Body of pancreas (tissue), 4 donors: ENCODE measurements around the gene HORMAD2. TPM values are rescaled to one million over a fixed set of nuclear protein-coding genes. Genes with fewer than 3 reads are reported as not detected.

Source experiments
- ATAC-seq: fragments of 150-250 bp; one replicate; pipeline ENCODE4 v1.9.1; 2016
- DNase-seq, 4 donors: peaks; one replicate each; pipeline ENCODE4 v3.0.0-alpha.2; 2019
- H3K27ac ChIP-seq, 4 donors: fragments of 200-600 bp; sonication (generic); 1 replicate in 3 of 4; 2 replicates in 1 of 4; pipeline versions ENCODE4 v1.5.1 to v1.6.1; 2016 to 2019; ENCODE audit warnings: mild to moderate bottlenecking in 1 of 4, mixed read lengths in 1 of 4, moderate library complexity in 1 of 4
- H3K27me3 ChIP-seq, 2 donors: fragments of 200-600 bp; sonication (generic); one replicate each; pipeline ENCODE4 v1.6.0; 2016; ENCODE audit warnings: mild to moderate bottlenecking in 1 of 2
- H3K36me3 ChIP-seq, 2 donors: fragments of 200-600 bp; sonication (generic); replicated peaks in 1 of 2; 2 replicates each; pipeline ENCODE4 v1.5.1; 2016; ENCODE audit warnings: low read depth in 2 of 2; ENCODE audit not compliant: insufficient read depth in 1 of 2
- H3K4me1 ChIP-seq: fragments of 200-600 bp; sonication (generic); one replicate; pipeline ENCODE4 v1.6.0; 2016
- H3K4me3 ChIP-seq, 2 donors: fragments of 200-600 bp; sonication (generic); 1 replicate in 1 of 2; 2 replicates in 1 of 2; pipeline ENCODE4 v1.5.1; 2016 to 2019
- H3K9me3 ChIP-seq, 3 donors: fragments of 200-600 bp; sonication (generic); 1 replicate in 2 of 3; 2 replicates in 1 of 3; pipeline ENCODE4 v1.5.1; 2016
- POLR2A ChIP-seq, 3 donors: fragments of 450-650 bp; IDR thresholded peaks; one replicate each; pipeline ENCODE4 v1.6.1; 2016; ENCODE audit warnings: antibody characterized with exemption in 3 of 3, mild to moderate bottlenecking in 2 of 3
- WGBS, 2 donors: methylation state at CpG; one replicate each; pipeline ENCODE4 v1.1.5; 2017; 5-methylcytosine and 5-hydroxymethylcytosine counted together
- intact Hi-C: fragments of 100-400 bp; cut with DNase I; formaldehyde crosslinking; loops from one replicate; pipeline ENCODE4 v1.15.1; 2023
- total RNA-seq, 2 donors: library from RNA; depleted of rRNA; stranded (reverse); fragments of >200 nt; gene quantifications; one replicate each; pipeline ENCODE4 v1.1.0, GENCODE V29; 2016
- TF ChIP-seq, protein P1 (sequence below), 7 experiments: fragments of 450-650 bp in 4 of 7; fragments of 200-600 bp in 3 of 7; sonication (generic) in 3 of 7; IDR thresholded peaks; one replicate each; pipeline ENCODE4 v1.5.1; 2016 to 2019; ENCODE audit warnings: antibody characterized with exemption in 7 of 7

Gene HORMAD2
- total RNA-seq, 2 donors from 2014 or later, result not detected

- Histone ChIP-seq H3K4me3 (no peak overlapping the region), H3K9me3 (no peaks in the 10 kb centered on the region), H3K27ac (no peak overlapping the region), H3K36me3 (no peaks in the 10 kb centered on the region), H3K4me1 (peaks cover 13% of the 10 kb centered on the region), H3K27me3 (no peaks in the 10 kb centered on the region)
- no peak for TF ChIP-seq POLR2A (IDR thresholded peaks at IDR 0.05)
- TF ChIP-seq, protein P1, sequence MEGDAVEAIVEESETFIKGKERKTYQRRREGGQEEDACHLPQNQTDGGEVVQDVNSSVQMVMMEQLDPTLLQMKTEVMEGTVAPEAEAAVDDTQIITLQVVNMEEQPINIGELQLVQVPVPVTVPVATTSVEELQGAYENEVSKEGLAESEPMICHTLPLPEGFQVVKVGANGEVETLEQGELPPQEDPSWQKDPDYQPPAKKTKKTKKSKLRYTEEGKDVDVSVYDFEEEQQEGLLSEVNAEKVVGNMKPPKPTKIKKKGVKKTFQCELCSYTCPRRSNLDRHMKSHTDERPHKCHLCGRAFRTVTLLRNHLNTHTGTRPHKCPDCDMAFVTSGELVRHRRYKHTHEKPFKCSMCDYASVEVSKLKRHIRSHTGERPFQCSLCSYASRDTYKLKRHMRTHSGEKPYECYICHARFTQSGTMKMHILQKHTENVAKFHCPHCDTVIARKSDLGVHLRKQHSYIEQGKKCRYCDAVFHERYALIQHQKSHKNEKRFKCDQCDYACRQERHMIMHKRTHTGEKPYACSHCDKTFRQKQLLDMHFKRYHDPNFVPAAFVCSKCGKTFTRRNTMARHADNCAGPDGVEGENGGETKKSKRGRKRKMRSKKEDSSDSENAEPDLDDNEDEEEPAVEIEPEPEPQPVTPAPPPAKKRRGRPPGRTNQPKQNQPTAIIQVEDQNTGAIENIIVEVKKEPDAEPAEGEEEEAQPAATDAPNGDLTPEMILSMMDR (IDR thresholded peaks at IDR 0.05), result no peak
- intact Hi-C loops, result no loop called here
- WGBS, 2 donors, result 71 to 93% methylated on average over 2 to 5 of the region's 5 CpGs
- ATAC-seq (no peak), DNase-seq (no peak)
These were observed 46.4 kb upstream of the HORMAD2 start for GRCh38 chr22:30033901-30034300.

DNA sequence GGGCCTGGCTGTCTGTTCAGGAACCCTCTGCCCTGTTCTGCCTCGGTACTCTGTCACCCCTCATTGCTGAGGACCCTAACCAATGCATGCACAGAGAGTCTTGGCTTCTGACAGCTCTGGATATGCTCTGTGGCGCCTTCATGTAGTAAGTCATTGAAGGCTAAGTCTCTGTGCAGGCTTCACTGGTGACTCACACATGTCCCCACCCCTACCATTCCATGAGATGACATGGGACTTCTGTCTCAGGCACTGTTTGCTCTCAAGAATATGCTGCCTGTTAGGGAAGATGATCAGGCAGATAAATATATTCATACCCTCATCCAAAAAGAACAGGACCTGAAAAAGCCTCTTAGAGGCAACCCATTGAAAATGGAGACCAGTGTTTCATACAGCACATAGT is 43.6 kb upstream of the HORMAD2 start:
- Histone ChIP-seq H3K27ac (no peak overlapping the region), H3K36me3 (no peaks in the 10 kb centered on the region), H3K9me3 (no peaks in the 10 kb centered on the region), H3K4me1 (peaks cover 15% of the 10 kb centered on the region), H3K4me3 (no peak overlapping the region), H3K27me3 (no peaks in the 10 kb centered on the region)
- ATAC-seq (no peak), DNase-seq (no peak)
- TF ChIP-seq POLR2A (IDR thresholded peaks at IDR 0.05), result no peak
- TF ChIP-seq, protein P1 (IDR thresholded peaks at IDR 0.05), result no peak
- intact Hi-C loops, result no loop called here
- 94% methylated on average over 2 of the region's 2 CpGs; no CpG with 5 or more reads in 1 of the 2 donors for WGBS, 2 donors

DNA sequence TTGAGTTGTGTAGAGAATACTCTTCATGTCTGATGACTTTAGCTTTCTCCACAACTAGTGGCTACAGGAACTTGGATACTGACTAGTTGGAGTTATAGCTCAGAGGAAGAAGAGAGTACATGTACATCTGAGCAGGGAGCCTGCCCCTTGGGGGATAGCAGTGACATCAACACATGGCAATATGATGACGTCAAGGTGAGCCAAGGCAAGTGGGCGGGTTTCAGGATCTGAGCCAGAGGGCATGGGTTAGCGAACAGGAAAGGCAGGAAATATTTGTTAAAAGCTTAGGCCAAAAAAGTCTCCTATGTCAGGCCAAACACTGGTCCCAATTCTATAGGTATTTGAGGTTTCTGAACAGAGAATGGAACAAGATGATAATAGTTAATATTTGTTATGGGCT is 42.0 kb upstream of the HORMAD2 start:
- TF ChIP-seq, protein P1 (IDR thresholded peaks at IDR 0.05), result no peak
- TF ChIP-seq POLR2A (IDR thresholded peaks at IDR 0.05), result no peak
- 31 to 35% methylated on average over 3 of the region's 3 CpGs for WGBS, 2 donors
- intact Hi-C loops, result no loop called here

GRCh38 chr22:30040499-30041260 is 39.6 kb upstream of the HORMAD2 start:
- ATAC-seq (no peak), DNase-seq (no peak)
- Histone ChIP-seq H3K36me3 (no peaks in the 10 kb centered on the region), H3K9me3 (no peaks in the 10 kb centered on the region), H3K4me3 (no peak overlapping the region), H3K27me3 (no peaks in the 10 kb centered on the region), H3K4me1 (peaks cover 34% of the 10 kb centered on the region), H3K27ac (no peak overlapping the region)
- WGBS, 2 donors, result 72 to 77% methylated on average over 11 of the region's 11 CpGs
- TF ChIP-seq, protein P1 (IDR thresholded peaks at IDR 0.05), result no peak
- TF ChIP-seq POLR2A (IDR thresholded peaks at IDR 0.05), result no peak
- intact Hi-C loops, result no loop called here

More for the DNA sequence above, 42.0 kb upstream of the HORMAD2 start:
- Histone ChIP-seq H3K36me3 (no peaks in the 10 kb centered on the region), H3K9me3 (no peaks in the 10 kb centered on the region), H3K27ac (peak overlapping the region; percentile 11 to 43 (median 30)), H3K4me1 (peaks cover 15% of the 10 kb centered on the region), H3K27me3 (no peaks in the 10 kb centered on the region), H3K4me3 (no peak overlapping the region)
- ATAC-seq (peak; percentile 75), DNase-seq (peak; percentile 50 to 72 (median 60))

GRCh38 chr22:30041475-30041874 is 38.8 kb upstream of the HORMAD2 start:
- Histone ChIP-seq H3K4me3 (no peak overlapping the region), H3K27ac (no peak overlapping the region), H3K36me3 (no peaks in the 10 kb centered on the region), H3K4me1 (peaks cover 34% of the 10 kb centered on the region), H3K27me3 (no peaks in the 10 kb centered on the region), H3K9me3 (no peaks in the 10 kb centered on the region)
- intact Hi-C loops, result no loop called here
- ATAC-seq (no peak), DNase-seq (no peak)
- WGBS, 2 donors, result 70 to 79% methylated on average over 2 of the region's 2 CpGs
- TF ChIP-seq, protein P1 (IDR thresholded peaks at IDR 0.05), result no peak
- TF ChIP-seq POLR2A (IDR thresholded peaks at IDR 0.05), result no peak
